ENCODE data around the gene DLGAP5. TPM values are rescaled to one million over a fixed set of nuclear protein-coding genes. Genes with fewer than 3 reads are reported as not detected.

DLGAP5 gene
- total RNA-seq, 1 experiment from 2014 or later, result 118 TPM

DNA sequence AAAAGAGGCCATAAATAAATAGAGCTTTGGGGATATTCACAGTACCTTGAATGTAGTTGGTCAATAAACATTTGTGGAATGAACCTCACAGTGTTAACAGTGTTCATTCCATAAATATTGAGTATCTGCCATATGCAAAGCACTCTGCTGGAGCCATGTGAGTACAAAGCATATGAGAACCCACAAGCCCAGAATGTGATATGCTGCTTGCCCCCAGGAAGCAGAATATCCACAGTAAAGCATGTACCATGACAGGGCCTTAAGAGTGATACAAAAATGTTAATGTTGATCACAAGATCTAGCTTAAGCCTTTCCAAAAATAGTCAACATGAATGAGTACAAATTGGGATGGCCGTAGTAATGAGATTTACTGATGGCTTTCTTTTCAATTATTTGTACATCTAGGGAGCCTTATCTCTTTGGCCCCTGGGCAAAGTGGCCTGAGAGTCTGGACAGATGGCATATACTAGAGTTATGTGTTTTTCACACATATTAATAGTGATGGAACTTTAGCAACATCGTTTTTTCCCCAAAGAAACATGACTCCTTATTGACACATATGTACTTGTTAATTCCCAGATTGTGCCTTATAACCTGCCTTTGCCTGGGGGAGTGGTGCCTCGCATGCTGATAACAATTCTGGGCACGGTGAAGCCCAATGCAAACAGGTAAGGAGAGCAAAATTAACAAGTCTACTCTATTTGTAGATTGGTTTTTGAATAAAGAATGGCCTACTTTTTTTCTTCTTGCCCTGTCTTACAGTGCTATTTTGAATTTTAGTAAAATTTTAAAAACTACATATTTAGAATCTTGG lies 51.5 kb downstream of the DLGAP5 start:
- Histone ChIP-seq H3K27ac (ENCODE audit: insufficient read length, low read depth, low read length) (no peak overlapping the region), H3K4me1 (ENCODE audit: insufficient read depth, low read length) (no peaks in the 10 kb centered on the region), H3K23me2 (ENCODE audit: insufficient read length, low read depth, low read length, poor library complexity, severe bottlenecking) (no peaks in the 10 kb centered on the region), H3K56ac (ENCODE audit: insufficient read length, low read depth, low read length) (no peak overlapping the region), H2AFZ (ENCODE audit: low read length) (no peak overlapping the region), H3K4ac (ENCODE audit: low read depth, low read length) (no peak overlapping the region), H3K79me1 (ENCODE audit: insufficient read depth, low read depth, low read length, poor library complexity, severe bottlenecking) (no peaks in the 10 kb centered on the region), H3K23ac (ENCODE audit: insufficient read length, low read depth, low read length) (no peak overlapping the region), H2BK5ac (ENCODE audit: insufficient read length, low read length) (no peak overlapping the region), H3K4me2 (ENCODE audit: insufficient read depth, insufficient read length, low read length) (no peak overlapping the region), H4K8ac (replicated peaks; ENCODE audit: insufficient read length, low read depth, low read length) (no peak overlapping the region), H2AK5ac (ENCODE audit: insufficient read length, low read length) (no peak overlapping the region), H2BK120ac (ENCODE audit: low read depth, low read length, poor library complexity, severe bottlenecking) (no peak overlapping the region), H3T11ph (ENCODE audit: low read length) (no peak overlapping the region), H4K20me1 (ENCODE audit: control insufficient read depth, insufficient read depth, insufficient read length) (no peaks in the 10 kb centered on the region), H3K18ac (ENCODE audit: insufficient read length, low read depth, low read length) (no peak overlapping the region), H3K14ac (ENCODE audit: insufficient read depth, low read length) (no peak overlapping the region), H3K9me3 (ENCODE audit: control insufficient read depth, low read depth, low read length) (no peaks in the 10 kb centered on the region), H3K27me3 (ENCODE audit: insufficient read depth, low read length) (no peaks in the 10 kb centered on the region), H2BK15ac (ENCODE audit: low read depth, low read length) (no peak overlapping the region), H2BK20ac (ENCODE audit: low read depth, low read length, poor library complexity, severe bottlenecking) (no peak overlapping the region), H2BK12ac (ENCODE audit: insufficient read length, low read depth, low read length) (no peak overlapping the region), H3K9ac (ENCODE audit: extremely low read depth, insufficient read length, low read length) (no peak overlapping the region), H3K79me2 (ENCODE audit: insufficient read depth, low read length) (no peaks in the 10 kb centered on the region), H4K91ac (ENCODE audit: insufficient read length, low read depth, low read length) (no peak overlapping the region), H4K5ac (ENCODE audit: insufficient read length, low read depth, low read length) (no peak overlapping the region)
- Mint-ChIP-seq H3K4me1 (no peaks in the 10 kb centered on the region), H3K27me3 (ENCODE audit: low read depth) (no peaks in the 10 kb centered on the region), H3K36me3 (ENCODE audit: insufficient read depth in 1 of 3, low read depth in 3 of 3) (peaks cover 9 to 23% (median 18%) of the 10 kb centered on the region in 3 experiments; a peak in 6 of 7 replicates), H3K4me3 (no peak overlapping the region), H3K27ac (no peak overlapping the region; a peak in 1 of 7 replicates), H3K9me3 (no peaks in the 10 kb centered on the region)
- no peak for DNase-seq
- TF ChIP-seq, protein P1, sequence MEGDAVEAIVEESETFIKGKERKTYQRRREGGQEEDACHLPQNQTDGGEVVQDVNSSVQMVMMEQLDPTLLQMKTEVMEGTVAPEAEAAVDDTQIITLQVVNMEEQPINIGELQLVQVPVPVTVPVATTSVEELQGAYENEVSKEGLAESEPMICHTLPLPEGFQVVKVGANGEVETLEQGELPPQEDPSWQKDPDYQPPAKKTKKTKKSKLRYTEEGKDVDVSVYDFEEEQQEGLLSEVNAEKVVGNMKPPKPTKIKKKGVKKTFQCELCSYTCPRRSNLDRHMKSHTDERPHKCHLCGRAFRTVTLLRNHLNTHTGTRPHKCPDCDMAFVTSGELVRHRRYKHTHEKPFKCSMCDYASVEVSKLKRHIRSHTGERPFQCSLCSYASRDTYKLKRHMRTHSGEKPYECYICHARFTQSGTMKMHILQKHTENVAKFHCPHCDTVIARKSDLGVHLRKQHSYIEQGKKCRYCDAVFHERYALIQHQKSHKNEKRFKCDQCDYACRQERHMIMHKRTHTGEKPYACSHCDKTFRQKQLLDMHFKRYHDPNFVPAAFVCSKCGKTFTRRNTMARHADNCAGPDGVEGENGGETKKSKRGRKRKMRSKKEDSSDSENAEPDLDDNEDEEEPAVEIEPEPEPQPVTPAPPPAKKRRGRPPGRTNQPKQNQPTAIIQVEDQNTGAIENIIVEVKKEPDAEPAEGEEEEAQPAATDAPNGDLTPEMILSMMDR (conservative IDR thresholded peaks at IDR 0.05), result no peak
- no CpG with 5 or more reads among the region's 4 CpGs for WGBS (ENCODE audit: extremely low coverage, insufficient read length, low lambda C conversion rate)

Measured in H9 (cell line).